Measurements from ENCODE around the gene CCR9. TPM values are rescaled to one million over a fixed set of nuclear protein-coding genes. Genes with fewer than 3 reads are reported as not detected.

The CCR9 gene
- total and polyA plus RNA-seq, 2 experiments from 2014 or later = not detected

DNA sequence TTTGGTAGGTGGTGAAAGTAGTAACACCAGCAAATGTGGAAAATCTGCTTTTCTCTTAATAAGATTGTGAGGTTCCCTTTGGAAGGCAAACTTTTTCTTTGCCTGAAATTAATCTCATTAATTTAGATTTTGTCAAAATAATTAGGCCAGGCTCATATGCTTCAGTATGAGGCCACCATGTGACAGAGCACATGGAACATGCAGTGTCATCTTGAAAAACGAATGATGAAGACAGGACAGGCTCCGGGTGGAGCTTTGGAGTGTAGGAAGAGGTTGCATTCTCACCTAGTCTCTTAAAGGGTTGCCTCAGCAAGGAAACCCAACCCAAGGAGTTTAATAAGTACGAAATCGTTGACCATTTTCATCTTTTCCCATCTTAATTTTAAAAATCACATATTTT is 25.9 kb upstream of the CCR9 start (continued):
- TF ChIP-seq, protein P1, sequence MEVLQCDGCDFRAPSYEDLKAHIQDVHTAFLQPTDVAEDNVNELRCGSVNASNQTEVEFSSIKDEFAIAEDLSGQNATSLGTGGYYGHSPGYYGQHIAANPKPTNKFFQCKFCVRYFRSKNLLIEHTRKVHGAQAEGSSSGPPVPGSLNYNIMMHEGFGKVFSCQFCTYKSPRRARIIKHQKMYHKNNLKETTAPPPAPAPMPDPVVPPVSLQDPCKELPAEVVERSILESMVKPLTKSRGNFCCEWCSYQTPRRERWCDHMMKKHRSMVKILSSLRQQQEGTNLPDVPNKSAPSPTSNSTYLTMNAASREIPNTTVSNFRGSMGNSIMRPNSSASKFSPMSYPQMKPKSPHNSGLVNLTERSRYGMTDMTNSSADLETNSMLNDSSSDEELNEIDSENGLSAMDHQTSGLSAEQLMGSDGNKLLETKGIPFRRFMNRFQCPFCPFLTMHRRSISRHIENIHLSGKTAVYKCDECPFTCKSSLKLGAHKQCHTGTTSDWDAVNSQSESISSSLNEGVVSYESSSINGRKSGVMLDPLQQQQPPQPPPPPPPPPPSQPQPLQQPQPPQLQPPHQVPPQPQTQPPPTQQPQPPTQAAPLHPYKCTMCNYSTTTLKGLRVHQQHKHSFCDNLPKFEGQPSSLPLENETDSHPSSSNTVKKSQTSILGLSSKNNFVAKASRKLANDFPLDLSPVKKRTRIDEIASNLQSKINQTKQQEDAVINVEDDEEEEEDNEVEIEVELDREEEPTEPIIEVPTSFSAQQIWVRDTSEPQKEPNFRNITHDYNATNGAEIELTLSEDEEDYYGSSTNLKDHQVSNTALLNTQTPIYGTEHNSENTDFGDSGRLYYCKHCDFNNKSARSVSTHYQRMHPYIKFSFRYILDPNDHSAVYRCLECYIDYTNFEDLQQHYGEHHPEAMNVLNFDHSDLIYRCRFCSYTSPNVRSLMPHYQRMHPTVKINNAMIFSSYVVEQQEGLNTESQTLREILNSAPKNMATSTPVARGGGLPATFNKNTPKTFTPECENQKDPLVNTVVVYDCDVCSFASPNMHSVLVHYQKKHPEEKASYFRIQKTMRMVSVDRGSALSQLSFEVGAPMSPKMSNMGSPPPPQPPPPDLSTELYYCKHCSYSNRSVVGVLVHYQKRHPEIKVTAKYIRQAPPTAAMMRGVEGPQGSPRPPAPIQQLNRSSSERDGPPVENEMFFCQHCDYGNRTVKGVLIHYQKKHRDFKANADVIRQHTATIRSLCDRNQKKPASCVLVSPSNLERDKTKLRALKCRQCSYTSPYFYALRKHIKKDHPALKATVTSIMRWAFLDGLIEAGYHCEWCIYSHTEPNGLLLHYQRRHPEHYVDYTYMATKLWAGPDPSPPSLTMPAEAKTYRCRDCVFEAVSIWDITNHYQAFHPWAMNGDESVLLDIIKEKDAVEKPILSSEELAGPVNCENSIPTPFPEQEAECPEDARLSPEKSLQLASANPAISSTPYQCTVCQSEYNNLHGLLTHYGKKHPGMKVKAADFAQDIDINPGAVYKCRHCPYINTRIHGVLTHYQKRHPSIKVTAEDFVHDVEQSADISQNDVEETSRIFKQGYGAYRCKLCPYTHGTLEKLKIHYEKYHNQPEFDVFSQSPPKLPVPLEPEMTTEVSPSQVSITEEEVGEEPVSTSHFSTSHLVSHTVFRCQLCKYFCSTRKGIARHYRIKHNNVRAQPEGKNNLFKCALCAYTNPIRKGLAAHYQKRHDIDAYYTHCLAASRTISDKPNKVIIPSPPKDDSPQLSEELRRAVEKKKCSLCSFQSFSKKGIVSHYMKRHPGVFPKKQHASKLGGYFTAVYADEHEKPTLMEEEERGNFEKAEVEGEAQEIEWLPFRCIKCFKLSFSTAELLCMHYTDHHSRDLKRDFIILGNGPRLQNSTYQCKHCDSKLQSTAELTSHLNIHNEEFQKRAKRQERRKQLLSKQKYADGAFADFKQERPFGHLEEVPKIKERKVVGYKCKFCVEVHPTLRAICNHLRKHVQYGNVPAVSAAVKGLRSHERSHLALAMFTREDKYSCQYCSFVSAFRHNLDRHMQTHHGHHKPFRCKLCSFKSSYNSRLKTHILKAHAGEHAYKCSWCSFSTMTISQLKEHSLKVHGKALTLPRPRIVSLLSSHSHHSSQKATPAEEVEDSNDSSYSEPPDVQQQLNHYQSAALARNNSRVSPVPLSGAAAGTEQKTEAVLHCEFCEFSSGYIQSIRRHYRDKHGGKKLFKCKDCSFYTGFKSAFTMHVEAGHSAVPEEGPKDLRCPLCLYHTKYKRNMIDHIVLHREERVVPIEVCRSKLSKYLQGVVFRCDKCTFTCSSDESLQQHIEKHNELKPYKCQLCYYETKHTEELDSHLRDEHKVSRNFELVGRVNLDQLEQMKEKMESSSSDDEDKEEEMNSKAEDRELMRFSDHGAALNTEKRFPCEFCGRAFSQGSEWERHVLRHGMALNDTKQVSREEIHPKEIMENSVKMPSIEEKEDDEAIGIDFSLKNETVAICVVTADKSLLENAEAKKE (CRISPR knock-in tag; IDR thresholded peaks at IDR 0.05) = no peak
- TF ChIP-seq JUNB (IDR thresholded peaks at IDR 0.05; ENCODE audit: unreplicated experiment) = no peak
- TF ChIP-seq NANOG (IDR thresholded peaks at IDR 0.05; ENCODE audit: borderline replicate concordance) = no peak

DNA sequence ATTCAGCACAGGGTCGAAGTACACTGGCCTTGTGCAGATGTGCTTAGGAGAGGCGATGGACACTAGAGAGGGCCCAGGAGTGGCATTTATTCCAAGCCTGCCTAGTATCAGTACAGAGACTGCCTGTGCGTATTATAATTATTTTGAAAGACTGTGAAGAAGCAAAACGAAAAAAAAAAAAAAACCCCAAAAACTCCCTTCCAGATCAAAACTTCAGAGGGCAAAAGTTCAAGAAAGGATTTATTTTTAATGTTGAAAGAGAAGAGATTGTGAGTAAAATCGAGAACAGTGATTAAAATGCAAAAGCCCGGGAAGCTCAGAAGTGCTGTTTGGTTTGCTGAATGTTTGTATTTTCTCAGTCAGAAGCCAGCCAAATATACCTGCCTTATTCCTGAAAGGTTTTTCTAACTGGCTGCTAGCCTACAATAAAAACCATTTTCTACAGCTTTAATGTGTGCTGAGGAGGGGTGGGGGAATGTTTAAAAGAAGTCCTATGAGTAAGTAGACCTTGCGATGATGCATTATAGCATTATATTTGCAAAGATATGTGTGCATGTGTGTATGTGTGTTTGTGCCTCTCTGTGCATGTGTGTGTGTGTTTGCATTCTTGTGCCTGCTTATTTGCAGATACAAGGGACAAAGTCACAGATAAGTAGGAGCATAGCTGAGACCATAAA is 25.2 kb upstream of the CCR9 start:
- no peak for ATAC-seq
- no peak overlapping the region for H3K27ac Mint-ChIP-seq

More for the DNA sequence above, 25.2 kb upstream of the CCR9 start:
- TF ChIP-seq CREB1 (CRISPR knock-in tag; IDR thresholded peaks at IDR 0.05; ENCODE audit: low read depth) (no peak), EZH2phosphoT487 (IDR thresholded peaks at IDR 0.05; ENCODE audit: unreplicated experiment) (no peak), EZH2 (IDR thresholded peaks at IDR 0.05; ENCODE audit: low read depth, unreplicated experiment) (no peak), NANOG (IDR thresholded peaks at IDR 0.05; ENCODE audit: borderline replicate concordance) (no peak), STAT1 (IDR thresholded peaks at IDR 0.05; ENCODE audit: unreplicated experiment) (no peak), POLR2AphosphoS5 (IDR thresholded peaks at IDR 0.05; ENCODE audit: low read depth) (no peak), ZNF331 (CRISPR knock-in tag; IDR thresholded peaks at IDR 0.05; ENCODE audit: low read depth) (no peak)
- TF ChIP-seq, protein P2, sequence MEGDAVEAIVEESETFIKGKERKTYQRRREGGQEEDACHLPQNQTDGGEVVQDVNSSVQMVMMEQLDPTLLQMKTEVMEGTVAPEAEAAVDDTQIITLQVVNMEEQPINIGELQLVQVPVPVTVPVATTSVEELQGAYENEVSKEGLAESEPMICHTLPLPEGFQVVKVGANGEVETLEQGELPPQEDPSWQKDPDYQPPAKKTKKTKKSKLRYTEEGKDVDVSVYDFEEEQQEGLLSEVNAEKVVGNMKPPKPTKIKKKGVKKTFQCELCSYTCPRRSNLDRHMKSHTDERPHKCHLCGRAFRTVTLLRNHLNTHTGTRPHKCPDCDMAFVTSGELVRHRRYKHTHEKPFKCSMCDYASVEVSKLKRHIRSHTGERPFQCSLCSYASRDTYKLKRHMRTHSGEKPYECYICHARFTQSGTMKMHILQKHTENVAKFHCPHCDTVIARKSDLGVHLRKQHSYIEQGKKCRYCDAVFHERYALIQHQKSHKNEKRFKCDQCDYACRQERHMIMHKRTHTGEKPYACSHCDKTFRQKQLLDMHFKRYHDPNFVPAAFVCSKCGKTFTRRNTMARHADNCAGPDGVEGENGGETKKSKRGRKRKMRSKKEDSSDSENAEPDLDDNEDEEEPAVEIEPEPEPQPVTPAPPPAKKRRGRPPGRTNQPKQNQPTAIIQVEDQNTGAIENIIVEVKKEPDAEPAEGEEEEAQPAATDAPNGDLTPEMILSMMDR (conservative IDR thresholded peaks at IDR 0.05; ENCODE audit: low read depth in 2 of 2) = no peak
- Mint-ChIP-seq H3K36me3 (ENCODE audit: low read depth) (no peaks in the 10 kb centered on the region), H3K4me3 (no peak overlapping the region), H3K9me3 (no peaks in the 10 kb centered on the region; the same call in 2 of the 3 replicates), H3K27me3 (ENCODE audit: insufficient read depth, low read depth, poor library complexity) (no peaks in the 10 kb centered on the region), H3K4me1 (no peaks in the 10 kb centered on the region)
- H2AFZ ChIP-seq = no peak overlapping the region
- no peak overlapping the region for H3K4me3 ChIP-seq
- H3K36me3 ChIP-seq (ENCODE audit: insufficient read depth) = no peaks in the 10 kb centered on the region
- H3K9me2 ChIP-seq (ENCODE audit: insufficient read depth) = no peaks in the 10 kb centered on the region
- H3K4me1 ChIP-seq (ENCODE audit: insufficient read depth) = no peaks in the 10 kb centered on the region
- no peak for DNase-seq (ENCODE audit: low spot score)
- H3K27ac ChIP-seq (ENCODE audit: low read depth) = no peak overlapping the region
- H4K20me1 ChIP-seq (replicated peaks; ENCODE audit: insufficient read depth) = no peaks in the 10 kb centered on the region
- no peaks in the 10 kb centered on the region for H3K79me2 ChIP-seq (replicated peaks; ENCODE audit: insufficient read depth)
- no peak overlapping the region for H3K4me2 ChIP-seq
- no peaks in the 10 kb centered on the region for H3F3A ChIP-seq (replicated peaks; ENCODE audit: low read depth)
- H3K27me3 ChIP-seq (ENCODE audit: insufficient read depth) = no peaks in the 10 kb centered on the region

Data from GM23338 (cell line).